ENCODE results near the gene ARID1B. TPM values are rescaled to one million over a fixed set of nuclear protein-coding genes. Genes with fewer than 3 reads are reported as not detected.

Gene ARID1B
- total RNA-seq, 1 donor from 2014 or later, result 248 TPM

GRCh38 chr6:156777577-156778453 is 637 bp downstream of the ARID1B start:
- no peak for TF ChIP-seq CTCF (IDR thresholded peaks at IDR 0.05)
- peak; percentile 33 for ATAC-seq (ENCODE audit: low read depth)
- no peaks in the 10 kb centered on the region for H3K27me3 Mint-ChIP-seq
- peak overlapping the region; percentile 93 for H3K4me3 Mint-ChIP-seq
- peak overlapping the region; percentile 97 for H3K27ac Mint-ChIP-seq
- peaks cover 60% of the 10 kb centered on the region for H3K4me1 Mint-ChIP-seq
- ChIA-PET CTCF (interaction anchor here (1.0 to 2.0 kb wide), 6 partner anchors 24 to 140 kb away, joined by 3 to 5 read pairs (median 4); no protein-coding TSS in a partner anchor), POLR2A (interaction anchor here (0.6 to 5.8 kb wide), 28 partner anchors 9 to 383 kb away, joined by 3 to 155 read pairs (median 6); no protein-coding TSS in a partner anchor)
- H3K9me3 Mint-ChIP-seq, result no peaks in the 10 kb centered on the region
- intact Hi-C loops (cut with micrococcal nuclease), result loop anchor here (1.0 to 10.0 kb wide), 11 partner anchors 10 to 1463 kb away; partner anchors contain the start of gene TFB1M
- H3K36me3 Mint-ChIP-seq (ENCODE audit: low read depth), result peaks cover 9% of the 10 kb centered on the region
- DNase-seq, result peak; percentile 63

- no peak for ATAC-seq (ENCODE audit: low read depth)
- no peak for TF ChIP-seq CTCF (IDR thresholded peaks at IDR 0.05)
- ChIA-PET POLR2A (interaction anchor here (0.6 to 5.8 kb wide), 23 partner anchors 8 to 383 kb away, joined by 3 to 155 read pairs (median 6); no protein-coding TSS in a partner anchor), CTCF (interaction anchor here (1.4 to 2.0 kb wide), 2 partner anchors 26 to 141 kb away, joined by 3 to 5 read pairs; no protein-coding TSS in a partner anchor)
- no peaks in the 10 kb centered on the region for H3K9me3 Mint-ChIP-seq
- peaks cover 11% of the 10 kb centered on the region for H3K36me3 Mint-ChIP-seq (ENCODE audit: low read depth)
- H3K4me1 Mint-ChIP-seq, result peaks cover 61% of the 10 kb centered on the region
- H3K27me3 Mint-ChIP-seq, result no peaks in the 10 kb centered on the region
- DNase-seq, result peak; percentile 65
- H3K27ac Mint-ChIP-seq, result peak overlapping the region; percentile 81
- H3K4me3 Mint-ChIP-seq, result peak overlapping the region; percentile 89
- intact Hi-C loops (cut with micrococcal nuclease), result loop anchor here (1.0 to 10.0 kb wide), 6 partner anchors 10 to 1464 kb away; partner anchors contain the start of gene TFB1M
These were observed 1.5 kb downstream of the ARID1B start for GRCh38 chr6:156778454-156779205.

GRCh38 chr6:156779206-156780094 is 2.3 kb downstream of the ARID1B start:
- Mint-ChIP-seq H3K27ac (peak overlapping the region; percentile 93), H3K27me3 (no peaks in the 10 kb centered on the region), H3K4me3 (peak overlapping the region; percentile 92), H3K4me1 (peaks cover 61% of the 10 kb centered on the region), H3K36me3 (ENCODE audit: low read depth) (peaks cover 13% of the 10 kb centered on the region), H3K9me3 (no peaks in the 10 kb centered on the region)
- CTCF ChIA-PET, result interaction anchor here (0.6 to 2.0 kb wide), 6 partner anchors 12 to 242 kb away, joined by 3 to 5 read pairs (median 4); no protein-coding TSS in a partner anchor
- TF ChIP-seq CTCF (IDR thresholded peaks at IDR 0.05), result no peak
- ATAC-seq (ENCODE audit: low read depth) (peak; percentile 9), DNase-seq (peak; percentile 54)
- POLR2A ChIA-PET, result interaction anchor here (0.7 to 5.8 kb wide), 21 partner anchors 9 to 384 kb away, joined by 3 to 155 read pairs (median 7); no protein-coding TSS in a partner anchor
- intact Hi-C loops (cut with micrococcal nuclease), result loop anchor here (1.0 to 10.0 kb wide), 10 partner anchors 12 to 1465 kb away; partner anchors contain the start of gene TFB1M

GRCh38 chr6:156780102-156780641 is 3.0 kb downstream of the ARID1B start:
- peak overlapping the region; percentile 93 for H3K27ac Mint-ChIP-seq
- TF ChIP-seq CTCF (IDR thresholded peaks at IDR 0.05), result no peak
- ATAC-seq (ENCODE audit: low read depth) (peak; percentile 33), DNase-seq (no peak)
- POLR2A ChIA-PET, result interaction anchor here (0.7 to 5.8 kb wide), 15 partner anchors 10 to 298 kb away, joined by 3 to 155 read pairs (median 4); no protein-coding TSS in a partner anchor
- CTCF ChIA-PET, result interaction anchor here (0.6 to 2.0 kb wide), 5 partner anchors 11 to 241 kb away, joined by 3 to 5 read pairs (median 4); no protein-coding TSS in a partner anchor
- intact Hi-C loops (cut with micrococcal nuclease), result loop anchor here (1.0 to 10.0 kb wide), 5 partner anchors 11 to 405 kb away; no protein-coding TSS in a partner anchor
- peaks cover 16% of the 10 kb centered on the region for H3K36me3 Mint-ChIP-seq (ENCODE audit: low read depth)
- no peaks in the 10 kb centered on the region for H3K9me3 Mint-ChIP-seq
- peaks cover 61% of the 10 kb centered on the region for H3K4me1 Mint-ChIP-seq
- H3K27me3 Mint-ChIP-seq, result no peaks in the 10 kb centered on the region
- peak overlapping the region; percentile 92 for H3K4me3 Mint-ChIP-seq
